GM19324 (cell line): ENCODE data around the gene PRAMEF1.
"Not testable (repeated sequence)": the region's sequence is repeated elsewhere in the genome, so short reads cannot be mapped to it uniquely, and the experiment has no call there.

Source experiments
- ATAC-seq: cut with Tn5 transposase; IDR thresholded peaks from one replicate; pipeline ENCODE4 v1.9.1; 2021; ENCODE audit warnings: mild to moderate bottlenecking, moderate library complexity; ENCODE audit not compliant: unreplicated experiment, low FRiP score

Gene PRAMEF1, protein sequence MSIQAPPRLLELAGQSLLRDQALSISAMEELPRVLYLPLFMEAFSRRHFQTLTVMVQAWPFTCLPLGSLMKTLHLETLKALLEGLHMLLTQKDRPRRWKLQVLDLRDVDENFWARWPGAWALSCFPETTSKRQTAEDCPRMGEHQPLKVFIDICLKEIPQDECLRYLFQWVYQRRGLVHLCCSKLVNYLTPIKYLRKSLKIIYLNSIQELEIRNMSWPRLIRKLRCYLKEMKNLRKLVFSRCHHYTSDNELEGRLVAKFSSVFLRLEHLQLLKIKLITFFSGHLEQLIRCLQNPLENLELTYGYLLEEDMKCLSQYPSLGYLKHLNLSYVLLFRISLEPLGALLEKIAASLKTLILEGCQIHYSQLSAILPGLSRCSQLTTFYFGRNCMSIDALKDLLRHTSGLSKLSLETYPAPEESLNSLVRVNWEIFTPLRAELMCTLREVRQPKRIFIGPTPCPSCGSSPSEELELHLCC

DNA sequence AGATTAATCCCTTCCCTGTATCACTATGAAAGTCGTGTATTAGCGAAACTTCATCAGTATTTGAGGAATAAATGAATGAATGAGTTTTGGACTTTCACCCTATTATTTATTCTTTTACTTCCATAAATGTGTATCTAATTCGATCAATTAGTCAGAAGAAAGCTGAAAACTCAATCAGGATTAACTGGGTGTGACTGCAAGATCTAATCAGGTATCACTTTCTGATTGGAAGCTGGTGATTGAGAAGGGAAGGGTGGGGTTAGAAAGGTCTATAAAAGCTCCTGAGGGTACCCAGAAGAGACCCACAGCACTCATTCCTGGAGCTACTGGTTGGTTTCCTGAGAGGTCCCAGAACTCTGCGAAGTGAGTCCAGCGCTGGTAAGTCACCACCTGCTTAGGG is at the start of gene PRAMEF1:
Gene PRAMEF1 (plus strand): TSS at position 301 of the 400 bp plus-strand sequence. CDS start 1,831 bp downstream, outside the sequence.
- not testable (repeated sequence) for ATAC-seq

DNA sequence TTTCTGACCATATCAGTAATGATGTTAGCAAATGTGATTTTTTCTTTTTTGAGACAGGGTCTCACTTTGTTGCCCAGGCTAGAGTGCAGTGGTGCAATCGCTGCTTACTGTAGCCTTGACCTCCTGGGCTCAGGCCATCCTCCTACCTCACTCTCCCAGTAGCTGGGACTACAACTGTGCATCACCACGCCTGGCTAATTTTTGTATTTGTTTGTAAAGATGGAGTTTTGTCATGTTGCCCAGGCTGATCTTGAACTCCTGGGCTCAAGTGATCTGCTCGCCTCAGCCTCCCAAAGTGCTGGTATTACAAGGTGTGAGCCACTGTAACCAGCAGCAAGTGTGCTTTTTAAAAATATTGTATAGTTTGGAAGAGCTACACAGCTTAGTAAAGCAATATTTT is 49.3 kb upstream of the PRAMEF1 start:
- ATAC-seq, result no peak

DNA sequence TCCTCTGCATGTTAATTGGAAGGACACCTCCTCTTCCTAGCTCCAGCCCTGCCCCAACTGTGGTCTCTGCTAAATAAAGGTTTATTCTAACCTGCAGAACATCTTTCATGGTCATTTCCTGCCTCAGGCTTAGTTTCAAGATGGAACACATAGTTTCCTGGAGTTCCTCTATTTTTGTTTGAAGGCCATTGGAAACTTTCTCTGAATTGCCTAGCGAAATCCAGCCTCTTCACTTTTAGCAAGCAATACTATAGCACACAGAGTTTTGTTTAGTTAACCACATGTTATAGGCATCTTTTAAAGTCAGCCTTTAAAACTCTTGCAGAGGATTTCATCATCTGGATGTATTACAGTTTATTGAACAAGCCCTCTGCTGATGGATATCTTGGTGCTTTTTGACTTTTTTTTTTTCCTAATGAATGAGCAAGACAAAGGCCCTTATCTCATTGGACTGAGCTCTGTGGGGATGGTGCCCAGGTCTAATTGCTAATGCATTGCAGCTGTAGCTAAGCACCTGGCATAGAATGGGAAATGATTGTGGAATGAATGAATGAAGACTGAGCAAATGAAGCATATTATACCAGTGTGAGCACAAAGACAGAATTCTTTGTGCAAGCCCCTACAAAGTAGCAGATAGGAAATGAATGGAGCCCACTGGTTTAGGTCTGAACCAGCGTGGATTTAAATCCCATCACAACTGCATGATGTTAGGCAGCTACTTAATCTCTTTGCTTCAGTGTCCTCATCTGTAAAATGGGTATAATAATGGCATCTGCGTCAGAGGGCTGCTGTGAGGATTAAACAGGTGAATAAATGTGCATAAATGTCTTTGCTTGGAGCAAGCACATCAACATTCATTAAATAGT is 45.8 kb upstream of the PRAMEF1 start:
- no peak for ATAC-seq

DNA sequence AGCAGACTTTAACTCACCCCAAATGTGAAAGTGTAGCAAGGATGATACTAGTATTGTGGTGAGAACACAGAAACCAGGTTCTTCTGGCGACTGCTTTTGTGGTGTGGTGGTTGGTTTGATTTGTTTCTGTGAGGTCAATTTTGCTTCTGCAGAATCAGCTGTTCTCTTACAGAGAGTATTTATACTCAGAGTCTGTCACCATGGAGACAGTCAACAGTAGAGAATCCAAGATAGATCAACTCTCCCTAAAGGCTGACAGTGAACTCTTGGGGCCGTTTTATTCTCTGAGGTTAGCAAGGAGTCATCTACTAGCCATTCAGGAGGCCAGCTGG is 45.2 kb upstream of the PRAMEF1 start, which contains the start of gene CFAP107:
Gene CFAP107 (plus strand): TSS at position 209 of the 332 bp plus-strand sequence. CDS start 231 bp downstream, outside the sequence.
- no peak for ATAC-seq

DNA sequence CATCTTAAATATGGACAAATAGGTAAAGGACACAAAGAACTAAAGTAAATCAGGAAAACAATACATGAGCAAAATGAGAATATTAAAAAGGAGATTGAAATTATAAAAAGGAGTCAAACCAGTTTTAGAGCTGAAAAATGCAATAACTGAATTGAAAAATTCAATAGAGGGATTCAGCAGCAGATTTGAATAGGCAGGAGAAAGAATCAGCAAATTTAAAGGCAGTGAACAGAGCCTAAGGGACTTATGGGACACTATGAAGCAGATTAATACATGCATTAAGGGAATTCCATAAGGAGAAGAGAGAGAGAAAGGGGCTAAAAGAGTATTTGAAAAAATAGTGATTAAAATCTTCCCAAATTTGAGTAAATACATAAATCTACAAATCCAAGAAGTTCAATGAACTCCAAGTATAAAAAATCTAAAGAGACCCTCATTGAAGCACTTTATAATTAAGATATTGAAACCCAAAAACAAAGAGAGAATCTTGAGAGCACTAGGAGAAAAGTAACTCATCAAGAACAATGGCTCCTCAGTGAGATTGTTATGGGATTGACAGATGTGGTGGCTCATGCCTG is 42.3 kb upstream of the PRAMEF1 start:
- no peak for ATAC-seq

DNA sequence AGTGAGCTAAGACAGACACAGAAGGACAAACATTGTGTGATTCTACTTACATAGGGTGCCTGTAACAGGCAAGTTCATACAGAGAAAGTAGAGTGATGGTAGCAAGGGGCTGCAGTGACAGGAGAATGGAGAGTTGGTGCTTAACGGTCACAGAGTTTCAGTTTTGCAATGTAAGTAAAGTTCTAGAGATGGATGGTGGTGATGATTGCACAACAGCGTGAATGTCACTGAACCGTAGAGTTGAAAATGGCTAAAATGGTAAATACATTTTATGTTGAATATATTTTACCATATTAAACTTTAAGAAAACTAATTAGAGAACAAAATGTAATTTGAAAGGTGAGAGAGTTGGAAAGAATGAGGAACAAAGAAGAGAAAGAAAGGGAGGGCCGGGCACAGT is 36.5 kb upstream of the PRAMEF1 start:
- ATAC-seq, result no peak

DNA sequence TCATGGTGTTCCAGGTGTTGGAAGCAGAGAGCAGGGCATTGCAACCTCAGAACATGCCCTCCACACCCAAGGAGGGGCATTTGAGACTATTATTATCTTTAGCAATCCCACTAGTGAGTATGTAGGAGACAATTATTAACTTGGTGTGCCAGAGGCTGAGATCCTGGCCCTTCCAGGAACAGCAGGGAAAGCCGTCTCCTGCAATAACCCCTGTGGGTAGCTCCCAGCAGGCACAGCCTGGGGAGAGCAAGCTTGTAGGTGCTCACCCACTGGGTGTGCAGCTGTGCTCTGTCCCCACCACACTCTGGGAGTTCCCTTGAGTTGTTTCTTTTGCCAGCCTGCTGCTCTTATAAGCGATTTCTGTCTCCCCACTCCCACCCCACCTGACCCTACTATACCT is 34.9 kb upstream of the PRAMEF1 start:
- ATAC-seq, result no peak

DNA sequence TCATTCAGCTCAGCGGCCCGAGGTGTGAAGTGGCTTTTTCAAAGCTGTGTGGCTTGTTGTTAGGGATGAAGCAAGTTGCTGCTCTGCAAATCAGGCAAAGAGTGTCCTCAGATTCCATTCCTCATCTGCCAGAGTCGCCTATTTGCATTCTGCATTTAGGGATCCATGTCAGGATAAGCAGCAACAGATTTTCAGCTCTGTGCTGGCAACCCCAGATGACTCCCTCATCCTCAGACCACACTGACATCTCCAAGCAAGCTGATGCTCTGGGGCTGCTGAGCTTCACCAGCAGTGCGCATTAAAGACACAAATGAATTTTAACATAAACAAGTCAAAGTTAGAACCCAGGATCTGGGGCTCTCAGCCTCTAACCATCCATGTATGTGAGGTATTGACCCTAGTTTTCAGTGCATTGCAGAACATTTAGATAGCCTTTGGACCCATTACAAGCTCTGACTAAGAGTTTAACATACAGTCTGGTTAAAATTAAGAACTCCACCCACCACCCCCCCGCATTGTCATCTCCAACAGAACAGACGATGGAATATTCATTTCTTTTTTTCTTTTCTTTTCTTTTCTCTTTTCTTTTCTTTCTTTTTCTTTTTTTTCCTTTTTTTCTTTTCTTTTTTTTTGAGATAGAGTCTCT is 34.3 kb upstream of the PRAMEF1 start:
- no peak for ATAC-seq

DNA sequence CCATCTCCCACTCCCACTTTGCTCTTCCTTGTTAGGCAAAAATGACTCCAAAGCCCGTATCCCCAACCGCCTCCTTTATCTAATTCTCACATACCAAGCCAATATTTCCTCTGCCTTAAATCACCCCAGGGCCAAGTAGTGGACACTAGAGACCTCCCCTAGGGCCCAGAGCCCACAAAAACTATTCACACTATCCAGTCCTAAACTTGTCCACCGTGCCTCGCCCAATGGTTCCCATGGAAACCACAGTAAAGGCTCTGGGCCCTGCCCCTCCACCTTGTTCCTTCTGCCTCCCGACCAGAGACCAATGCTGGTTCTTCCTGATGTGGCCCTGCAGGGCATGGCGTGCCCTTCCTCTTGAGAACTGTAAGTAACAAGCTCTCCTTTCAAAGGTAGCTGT is 33.4 kb upstream of the PRAMEF1 start:
- ATAC-seq, result no peak

DNA sequence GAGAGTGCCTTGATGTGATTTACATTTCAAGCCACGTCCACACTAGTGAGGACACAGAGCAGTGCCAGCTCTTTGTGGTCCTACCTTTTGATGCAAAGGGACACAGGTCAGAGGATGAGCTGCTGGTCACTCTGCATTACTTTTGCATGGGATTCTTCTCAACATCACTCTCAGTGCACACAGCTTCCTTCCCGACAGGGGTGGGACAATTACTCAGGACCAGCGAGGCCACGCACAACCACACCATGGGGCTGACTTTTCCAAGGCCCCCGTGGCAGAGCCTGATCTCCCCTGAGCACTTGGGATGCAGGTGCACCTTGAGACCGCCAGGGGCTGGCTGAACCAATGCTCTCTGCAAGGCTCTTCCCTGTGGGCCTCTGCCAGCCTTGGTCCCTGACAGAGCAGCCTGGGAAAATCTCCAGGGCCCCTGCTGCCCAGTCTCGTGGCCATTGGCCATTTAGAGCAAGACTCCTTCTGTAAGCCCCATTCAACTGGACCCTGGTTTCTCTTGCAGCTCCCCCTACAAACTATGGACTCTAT is 30.9 kb upstream of the PRAMEF1 start:
- no peak for ATAC-seq

DNA sequence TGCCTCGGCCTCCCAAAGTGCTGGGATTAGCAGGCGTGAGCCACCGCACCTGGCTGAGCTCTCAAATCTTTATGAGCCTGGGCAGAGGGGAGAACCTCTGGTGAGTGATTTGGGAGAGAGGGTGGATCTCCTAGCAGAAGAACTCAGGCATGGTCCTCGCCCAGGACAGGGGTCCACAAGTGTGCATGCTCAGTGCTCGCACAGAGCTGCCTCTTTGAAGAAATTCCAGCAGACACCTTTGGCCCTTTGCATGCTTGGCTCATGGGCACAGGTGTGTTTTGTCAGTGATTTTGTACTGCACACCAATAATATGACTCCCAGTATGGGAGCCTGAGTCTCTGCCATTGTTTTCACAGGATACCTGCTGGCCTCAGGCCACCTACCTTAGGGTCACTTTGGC is 29.4 kb upstream of the PRAMEF1 start:
- no peak for ATAC-seq

DNA sequence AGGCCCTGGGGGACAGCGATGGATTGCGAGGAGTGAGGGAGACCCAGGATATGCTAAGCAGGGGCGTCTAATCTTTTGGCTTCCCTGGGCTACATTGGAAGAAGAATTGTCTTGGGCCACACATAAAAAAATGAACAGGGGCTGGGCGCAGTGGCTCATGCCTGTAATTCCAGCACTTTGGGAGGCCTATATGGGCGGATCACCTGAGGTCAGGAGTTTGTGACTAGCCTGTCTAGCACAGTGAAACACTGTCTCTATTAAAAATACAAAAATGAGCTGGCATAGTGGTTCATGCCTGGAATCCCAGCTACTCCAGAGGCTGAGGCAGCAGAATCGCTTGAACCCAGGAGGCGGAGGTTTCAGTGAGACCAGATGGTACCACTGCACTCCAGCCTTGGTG is 28.4 kb upstream of the PRAMEF1 start:
- no peak for ATAC-seq

DNA sequence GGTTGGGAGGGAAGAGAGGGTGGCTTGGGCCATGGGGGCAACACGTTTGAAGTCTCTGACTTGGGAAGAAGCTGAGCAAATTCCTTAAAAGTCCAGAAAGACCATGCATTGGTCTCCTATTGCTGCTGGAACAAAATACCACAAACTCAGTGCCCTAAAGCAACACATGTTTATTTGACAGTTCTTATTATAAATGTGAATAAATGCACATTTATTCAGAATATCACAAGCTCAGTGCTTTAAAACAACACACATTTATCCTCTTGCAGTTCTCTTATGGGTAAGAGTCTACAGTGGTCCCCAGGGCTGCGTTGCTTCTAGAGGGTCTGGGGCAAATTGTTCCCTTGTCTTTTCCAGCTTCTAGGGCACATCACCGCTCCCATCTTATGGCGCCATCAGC is 27.7 kb upstream of the PRAMEF1 start:
- ATAC-seq, result no peak

DNA sequence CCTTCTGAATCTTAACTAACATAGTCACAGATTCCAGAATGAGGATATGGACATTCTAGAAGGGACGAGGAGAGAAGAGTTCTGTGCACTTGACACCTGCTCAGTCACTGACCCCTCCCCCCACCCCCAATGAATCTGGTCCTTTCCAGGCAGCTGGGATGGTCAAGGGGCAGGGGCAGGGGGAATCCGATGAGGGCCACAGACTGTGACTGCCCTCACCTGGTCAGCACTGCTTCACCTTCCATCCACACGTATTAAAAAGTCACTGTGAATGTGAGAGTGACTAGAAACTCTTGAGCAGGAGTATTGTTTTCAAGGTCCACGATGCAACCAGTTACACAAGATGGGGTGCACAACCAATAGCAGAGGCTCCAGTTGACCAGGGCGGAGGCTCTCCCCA is 27.2 kb upstream of the PRAMEF1 start:
- no peak for ATAC-seq

DNA sequence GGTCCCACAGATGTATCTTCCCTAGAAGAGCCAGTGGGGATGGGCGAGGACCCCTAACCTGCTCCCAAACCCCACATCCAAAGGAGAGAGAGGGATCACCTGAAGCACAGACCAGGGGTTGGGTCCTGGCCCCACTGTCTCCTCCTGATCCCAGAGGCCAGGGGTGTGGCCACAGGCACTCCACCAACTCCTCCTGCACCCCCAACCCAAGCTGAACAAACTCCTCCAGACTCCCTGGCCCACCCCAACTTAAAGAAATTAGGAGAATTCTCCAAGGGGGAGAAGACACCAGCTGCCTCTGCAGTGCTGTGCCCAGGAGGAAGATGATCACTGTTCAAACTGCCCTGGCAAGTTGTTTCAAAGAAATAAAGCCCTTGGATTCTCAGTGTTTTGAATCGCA is 22.2 kb upstream of the PRAMEF1 start:
- ATAC-seq, result no peak

DNA sequence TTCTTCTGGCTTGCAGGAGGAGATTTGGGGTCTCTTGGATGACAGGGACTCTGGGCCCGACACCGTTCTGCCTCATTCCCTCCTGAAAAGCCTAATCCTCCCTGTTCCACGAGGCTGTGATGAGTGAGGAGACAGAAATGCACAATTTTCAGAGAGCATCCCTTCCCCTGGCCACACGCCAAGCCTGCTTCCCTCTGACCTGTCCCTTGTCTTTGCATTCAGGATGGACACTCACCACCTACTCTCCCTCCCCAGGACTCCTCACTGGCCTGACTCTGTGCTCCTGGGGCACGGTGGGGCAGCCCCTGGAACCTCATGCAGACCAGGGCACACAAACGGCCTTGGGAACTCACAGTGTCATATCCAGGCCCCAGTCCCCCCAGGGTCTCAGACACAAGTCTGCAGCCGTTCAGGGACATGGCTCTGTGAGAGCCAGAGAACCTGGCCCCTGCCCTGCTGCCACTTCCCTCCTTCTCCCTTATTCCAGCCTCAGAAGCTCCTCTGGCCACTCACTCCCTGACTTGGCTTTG is 21.2 kb upstream of the PRAMEF1 start:
- ATAC-seq, result no peak

DNA sequence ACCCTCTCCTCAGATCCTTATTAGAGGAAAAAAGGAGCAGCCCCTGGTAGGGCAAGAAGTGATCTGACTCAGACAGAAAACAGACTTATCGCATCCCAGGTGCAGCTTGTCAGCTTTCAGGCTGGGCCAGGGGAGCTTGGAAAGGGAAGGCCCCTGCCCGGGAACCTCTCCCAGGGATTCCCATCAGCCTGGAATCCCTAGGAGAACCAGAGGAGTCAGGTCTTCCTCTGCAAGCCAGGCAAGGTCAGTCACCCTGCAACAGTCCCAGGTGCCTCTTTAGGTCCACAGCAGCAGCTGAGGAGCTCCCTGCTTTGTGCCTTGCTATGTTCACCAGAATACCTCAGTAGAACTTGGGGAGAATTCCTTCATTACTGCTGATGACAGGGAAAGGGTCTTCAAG is 20.6 kb upstream of the PRAMEF1 start:
- no peak for ATAC-seq

DNA sequence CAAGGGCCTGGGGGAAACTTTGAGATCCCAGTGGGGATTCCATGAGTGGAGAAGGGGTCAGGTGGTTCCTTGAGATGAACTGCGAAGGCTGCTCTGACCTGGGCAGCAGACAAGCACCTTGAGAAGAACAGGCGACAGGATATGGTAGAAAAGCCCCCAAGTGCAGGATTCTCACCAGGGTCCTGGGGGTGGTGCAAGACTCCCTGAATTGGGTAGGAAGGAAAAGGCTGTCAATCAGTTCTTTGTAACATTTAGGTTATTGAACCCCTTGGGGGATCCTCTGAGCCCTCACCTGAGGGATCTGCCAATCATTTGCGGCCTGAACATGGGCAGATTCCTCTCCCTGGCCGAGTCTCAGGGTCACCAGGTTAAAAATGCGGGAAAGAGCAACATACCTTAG is 20.0 kb upstream of the PRAMEF1 start:
- ATAC-seq, result no peak

DNA sequence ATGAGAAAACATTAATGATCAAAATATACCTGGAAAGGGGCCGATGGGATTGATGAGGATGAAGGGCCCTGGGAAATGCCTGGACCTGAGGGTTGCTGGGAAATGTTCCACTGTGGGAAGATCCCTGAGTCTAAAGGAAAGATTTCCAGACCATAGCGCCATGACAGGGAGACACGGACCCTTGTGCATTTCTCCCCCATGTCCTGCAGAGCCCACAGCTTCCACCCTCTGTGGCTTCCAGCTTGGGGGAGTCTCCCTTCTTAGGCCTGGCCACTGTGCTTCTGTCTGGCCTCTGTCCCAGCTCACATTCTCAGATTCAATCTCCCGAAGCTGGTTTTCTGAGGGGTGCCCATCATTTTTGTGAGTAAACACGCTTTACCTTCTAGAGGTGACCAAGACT is 18.7 kb upstream of the PRAMEF1 start:
- no peak for ATAC-seq

DNA sequence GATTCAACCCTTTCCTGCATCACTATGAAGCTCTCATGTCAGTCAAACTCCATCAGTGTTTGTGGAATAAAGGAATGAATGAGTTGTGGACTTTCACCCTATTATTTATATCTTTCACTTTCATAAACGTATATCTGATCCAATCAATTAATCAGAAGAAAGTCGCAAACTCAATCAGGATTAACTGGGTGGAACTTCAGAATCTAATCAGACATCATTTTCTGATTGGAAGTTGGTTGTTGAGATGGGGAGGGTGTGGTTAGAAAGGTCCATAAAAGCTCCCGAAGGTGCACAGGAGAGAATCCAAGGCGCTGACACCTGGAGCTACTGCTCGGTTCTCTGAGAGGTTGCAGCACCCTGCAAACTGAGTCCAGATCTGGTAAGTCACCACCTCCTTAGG is 17.8 kb upstream of the PRAMEF1 start, which contains the start of gene PRAMEF12:
Gene PRAMEF12 (plus strand): TSS at position 301 of the 400 bp plus-strand sequence. CDS start 1,130 bp downstream, outside the sequence.
- no peak for ATAC-seq
